ENCODE measurements around the gene JUN. TPM values are rescaled to one million over a fixed set of nuclear protein-coding genes. Genes with fewer than 3 reads are reported as not detected.

JUN gene
- total and polyA plus RNA-seq, 2 of the 13 experiments (the other 11 are each of a cell fraction or from before 2014, with no cell fraction given): 18.2 to 22.3 TPM

DNA sequence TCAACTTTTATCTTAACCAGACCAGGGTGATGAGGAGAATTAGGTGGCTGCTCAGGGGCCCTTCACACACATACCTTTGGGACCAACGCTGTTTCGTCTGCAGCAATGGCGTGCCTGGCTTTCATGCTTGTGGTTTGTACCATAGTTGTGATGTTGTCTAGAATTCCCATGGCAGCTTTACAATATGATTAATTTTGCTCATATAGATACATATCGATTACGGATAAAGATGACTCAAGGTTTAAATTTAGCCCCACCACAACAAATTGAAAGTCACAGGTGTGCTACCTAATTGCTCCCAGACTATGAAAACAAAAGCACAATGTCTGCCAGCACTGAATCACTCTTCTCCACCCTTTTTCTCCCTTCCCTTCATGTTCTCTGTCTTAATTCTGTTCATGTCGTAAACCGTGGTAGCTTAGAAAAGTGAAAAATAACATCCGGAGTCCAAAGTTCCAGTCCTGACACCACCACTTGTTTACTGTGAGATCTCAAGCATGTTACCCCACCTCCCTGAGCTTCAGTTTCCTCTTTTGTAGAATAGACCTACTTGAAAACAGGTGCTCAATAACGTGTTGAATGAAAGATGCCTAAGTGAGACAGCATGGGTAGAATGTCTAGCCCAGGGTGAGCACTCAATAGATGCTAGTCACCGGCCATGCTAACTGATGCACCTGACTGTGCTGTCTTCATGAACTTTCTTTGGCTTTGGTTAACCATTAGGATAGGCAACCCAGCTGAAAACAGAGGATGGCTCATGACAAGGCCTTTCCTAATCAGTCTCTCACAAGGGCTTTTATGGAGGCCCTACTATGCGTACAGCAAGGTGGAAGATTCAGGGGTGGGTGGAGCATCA is 22.1 kb upstream of the JUN start (continued):
- TF ChIP-seq ZNF3 (CRISPR knock-in tag; IDR thresholded peaks at IDR 0.05): no peak
- TF ChIP-seq, protein P1, sequence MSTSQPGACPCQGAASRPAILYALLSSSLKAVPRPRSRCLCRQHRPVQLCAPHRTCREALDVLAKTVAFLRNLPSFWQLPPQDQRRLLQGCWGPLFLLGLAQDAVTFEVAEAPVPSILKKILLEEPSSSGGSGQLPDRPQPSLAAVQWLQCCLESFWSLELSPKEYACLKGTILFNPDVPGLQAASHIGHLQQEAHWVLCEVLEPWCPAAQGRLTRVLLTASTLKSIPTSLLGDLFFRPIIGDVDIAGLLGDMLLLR (CRISPR knock-in tag; IDR thresholded peaks at IDR 0.05): no peak
- TF ChIP-seq MBNL3 (CRISPR knock-in tag; conservative IDR thresholded peaks at IDR 0.05): no peak
- TF ChIP-seq, protein P2, sequence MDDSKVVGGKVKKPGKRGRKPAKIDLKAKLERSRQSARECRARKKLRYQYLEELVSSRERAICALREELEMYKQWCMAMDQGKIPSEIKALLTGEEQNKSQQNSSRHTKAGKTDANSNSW (CRISPR knock-in tag; IDR thresholded peaks at IDR 0.05; ENCODE audit: borderline replicate concordance): no peak
- peak; percentile 25; the same call in 1 of the 2 replicates for TF ChIP-seq SP5 (CRISPR knock-in tag; IDR thresholded peaks at IDR 0.05; ENCODE audit: borderline replicate concordance, low read depth)
- no peak for TF ChIP-seq POLR2G (IDR thresholded peaks at IDR 0.05; ENCODE audit: low read depth, low read length)
- no peak for TF ChIP-seq ZNF383 (CRISPR knock-in tag; IDR thresholded peaks at IDR 0.05; ENCODE audit: borderline replicate concordance)
- no peak for TF ChIP-seq FOXO4 (CRISPR knock-in tag; conservative IDR thresholded peaks at IDR 0.05)
- TF ChIP-seq ZNF564 (CRISPR knock-in tag; IDR thresholded peaks at IDR 0.05): no peak
- no peak for TF ChIP-seq ELF4 (CRISPR knock-in tag; IDR thresholded peaks at IDR 0.05; ENCODE audit: borderline replicate concordance)
- no peak for TF ChIP-seq ZNF766 (CRISPR knock-in tag; IDR thresholded peaks at IDR 0.05; ENCODE audit: borderline replicate concordance)
- TF ChIP-seq SIN3A (IDR thresholded peaks at IDR 0.05; ENCODE audit: borderline replicate concordance, low read depth, low read length): no peak
- TF ChIP-seq ZNF180 (CRISPR knock-in tag; IDR thresholded peaks at IDR 0.05; ENCODE audit: borderline replicate concordance, low read depth): no peak
- TF ChIP-seq ZNF639 (CRISPR knock-in tag; conservative IDR thresholded peaks at IDR 0.05): no peak
- no peak for TF ChIP-seq FIP1L1 (IDR thresholded peaks at IDR 0.05; ENCODE audit: borderline replicate concordance, insufficient read depth, low read depth, low read length)
- TF ChIP-seq RBAK (CRISPR knock-in tag; IDR thresholded peaks at IDR 0.05): no peak
- no peak for TF ChIP-seq ZBTB38 (CRISPR knock-in tag; IDR thresholded peaks at IDR 0.05)
- TF ChIP-seq ZNF512B (CRISPR knock-in tag; IDR thresholded peaks at IDR 0.05; ENCODE audit: borderline replicate concordance): no peak
- TF ChIP-seq ZNF256 (CRISPR knock-in tag; conservative IDR thresholded peaks at IDR 0.05): no peak
- no peak for TF ChIP-seq KLF16 (CRISPR knock-in tag; IDR thresholded peaks at IDR 0.05)
- no peak for TF ChIP-seq ZNF44 (CRISPR knock-in tag; IDR thresholded peaks at IDR 0.05)
- no peak for TF ChIP-seq ZNF567 (CRISPR knock-in tag; IDR thresholded peaks at IDR 0.05; ENCODE audit: borderline replicate concordance)
- TF ChIP-seq PLRG1 (conservative IDR thresholded peaks at IDR 0.05): no peak
- TF ChIP-seq FOXA3 (CRISPR knock-in tag; IDR thresholded peaks at IDR 0.05): peak; percentile 78

All from HepG2 (cell line).